PC-3 (cell line): ENCODE data around the gene UBE3C. TPM values are rescaled to one million over a fixed set of nuclear protein-coding genes. Genes with fewer than 3 reads are reported as not detected.
A peak's percentile ranks its signal among the peaks of the same experiment; 100 is the strongest.

ENCODE experiments used
- ATAC-seq: fragments of 200-7000 bp; cut with Tn5 transposase; 2 replicates; pipeline ENCODE4 v1.9.1; 2020; ENCODE audit warnings: mild to moderate bottlenecking, moderate library complexity
- BruUV-seq: library from RNA; stranded (reverse); fragments of 400-500 nt; replicated peaks from 2 replicates; lab custom pipeline; 2021; lab: Mats Ljungman, UMichigan
- CTCF ChIA-PET: fragments of 300-600 bp; sonication (Branson Sonifier 250); formaldehyde crosslinking; loops from one replicate; lab custom pipeline; 2022; ENCODE audit warnings: antibody characterized with exemption; lab: Charles Lee
- POLR2A ChIA-PET: fragments of 300-600 bp; sonication (Branson Sonifier 250); formaldehyde crosslinking; loops from one replicate; lab custom pipeline; 2022; ENCODE audit warnings: antibody characterized with exemption; ENCODE audit not compliant: unreplicated experiment; lab: Charles Lee
- DNase-seq: peaks from one replicate; pipeline ENCODE4 v3.0.0-alpha.2; 2015
- H2AFZ ChIP-seq: fragments of 300-600 bp; sonication (generic); 2 replicates; pipeline ENCODE4 v1.6.0; 2016; ENCODE audit warnings: antibody characterized with exemption, low read length
- H3F3A ChIP-seq: fragments of 300-600 bp; sonication (generic); one replicate; pipeline ENCODE4 v1.6.0; 2017; ENCODE audit warnings: antibody characterized with exemption, low read length, control low read depth, mild to moderate bottlenecking; ENCODE audit not compliant: unreplicated experiment
- H3K27ac ChIP-seq: fragments of 300-600 bp; sonication (generic); 2 replicates; pipeline ENCODE4 v1.5.1; 2016; ENCODE audit warnings: mild to moderate bottlenecking, low read length
- H3K27me3 ChIP-seq: fragments of 300-600 bp; sonication (generic); 2 replicates; pipeline ENCODE4 v1.6.1; 2016; ENCODE audit warnings: low read length, mixed read lengths
- H3K36me3 ChIP-seq: fragments of 300-600 bp; sonication (generic); 2 replicates; pipeline ENCODE4 v1.6.1; 2016; ENCODE audit warnings: low read depth, mixed run types, low read length, mixed read lengths
- H3K4me1 ChIP-seq: fragments of 300-600 bp; sonication (generic); 2 replicates; pipeline ENCODE4 v1.5.1; 2016; ENCODE audit warnings: low read length; ENCODE audit not compliant: insufficient read depth
- H3K4me2 ChIP-seq: fragments of 300-600 bp; sonication (generic); 2 replicates; pipeline ENCODE4 v1.6.0; 2016; ENCODE audit warnings: low read length
- H3K4me3 ChIP-seq: fragments of 300-600 bp; sonication (generic); 2 replicates; pipeline ENCODE4 v1.5.1; 2016; ENCODE audit warnings: mild to moderate bottlenecking, low read length, mixed read lengths
- H3K79me2 ChIP-seq: fragments of 300-600 bp; sonication (generic); 2 replicates; pipeline ENCODE4 v1.6.1; 2017; ENCODE audit warnings: low read length, mixed read lengths
- H3K9ac ChIP-seq: fragments of 300-600 bp; sonication (generic); 2 replicates; pipeline ENCODE4 v1.6.0; 2016; ENCODE audit warnings: mild to moderate bottlenecking, low read length
- H3K9me2 ChIP-seq: fragments of 300-600 bp; sonication (generic); replicated peaks from 2 replicates; pipeline ENCODE4 v1.6.1; 2016; ENCODE audit warnings: mixed run types, low read length, mixed read lengths
- H3K9me3 ChIP-seq: fragments of 300-600 bp; sonication (generic); 2 replicates; pipeline ENCODE4 v1.6.1; 2016; ENCODE audit warnings: low read length, mixed read lengths
- H4K20me1 ChIP-seq: fragments of 300-600 bp; sonication (generic); 2 replicates; pipeline ENCODE4 v1.6.1; 2016; ENCODE audit warnings: low read length, mixed read lengths
- EZH2 ChIP-seq: fragments of 300-600 bp; sonication (generic); IDR thresholded peaks from one replicate; pipeline ENCODE4 v1.6.1; 2017; ENCODE audit warnings: antibody characterized with exemption, mild to moderate bottlenecking, low read length; ENCODE audit not compliant: unreplicated experiment
- EZH2phosphoT487 ChIP-seq: fragments of 300-600 bp; sonication (generic); IDR thresholded peaks from 2 replicates; pipeline ENCODE4 v1.6.1; 2018; ENCODE audit warnings: mild to moderate bottlenecking, antibody characterized with exemption, low read length, borderline replicate concordance
- intact Hi-C: fragments of 100-400 bp; cut with micrococcal nuclease; formaldehyde crosslinking; loops from 2 replicates; pipeline ENCODE4 v1.9.0; 2023
- total RNA-seq: library from RNA; depleted of rRNA; stranded (reverse); fragments of >200 nt; gene quantifications from 2 replicates; pipeline ENCODE4 v1.2.3, GENCODE V29; 2014; rRNA removed
- TF ChIP-seq, protein P1 (sequence below): fragments of 300-600 bp; sonication (generic); conservative IDR thresholded peaks from 2 replicates; pipeline ENCODE4 v1.5.1; 2017; ENCODE audit warnings: antibody characterized with exemption, low read depth, mild to moderate bottlenecking, low read length

Gene UBE3C
- total RNA-seq, 1 experiment from 2014 or later, result 86.6 TPM

DNA sequence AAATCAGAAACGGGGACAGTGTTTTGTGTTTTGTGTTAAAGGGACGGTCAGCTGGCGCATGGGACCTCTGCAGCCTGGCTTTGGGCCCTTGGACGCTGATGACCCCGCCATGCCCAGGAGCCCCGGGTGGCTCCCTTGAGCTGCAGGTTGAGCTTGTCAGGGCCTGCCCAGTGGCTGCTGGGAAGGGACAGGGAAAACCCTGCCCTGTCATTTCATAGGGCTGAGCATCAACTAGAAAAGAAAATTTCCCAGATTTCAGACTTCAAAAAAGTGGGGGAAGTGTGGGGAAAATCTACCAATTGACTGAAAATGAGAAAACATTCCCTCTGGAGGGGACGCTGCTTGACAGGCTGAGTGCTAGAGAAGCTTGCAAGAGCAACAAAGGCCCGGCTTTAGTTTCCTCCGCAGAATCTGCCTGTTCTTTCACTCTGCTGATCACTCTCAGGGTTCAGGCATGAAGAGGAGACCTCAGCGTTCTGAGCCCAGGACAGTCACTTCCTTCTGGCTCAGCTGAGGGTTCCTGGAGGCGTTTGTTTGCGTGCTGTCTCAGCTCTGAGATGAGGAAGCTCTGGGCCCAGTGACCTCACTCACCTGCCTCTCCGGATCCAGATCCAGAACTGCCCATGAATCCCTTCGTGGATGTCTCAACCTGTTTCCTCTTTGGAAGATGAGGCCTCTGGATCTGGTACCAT, 179.4 kb downstream of the UBE3C start:
- H3K9ac ChIP-seq, result peak overlapping the region; percentile 39
- peak; percentile 100 for ATAC-seq
- H3K4me3 ChIP-seq, result no peak overlapping the region
- H3K27me3 ChIP-seq, result no peaks in the 10 kb centered on the region
- H3K79me2 ChIP-seq, result no peaks in the 10 kb centered on the region
- TF ChIP-seq, protein P1, sequence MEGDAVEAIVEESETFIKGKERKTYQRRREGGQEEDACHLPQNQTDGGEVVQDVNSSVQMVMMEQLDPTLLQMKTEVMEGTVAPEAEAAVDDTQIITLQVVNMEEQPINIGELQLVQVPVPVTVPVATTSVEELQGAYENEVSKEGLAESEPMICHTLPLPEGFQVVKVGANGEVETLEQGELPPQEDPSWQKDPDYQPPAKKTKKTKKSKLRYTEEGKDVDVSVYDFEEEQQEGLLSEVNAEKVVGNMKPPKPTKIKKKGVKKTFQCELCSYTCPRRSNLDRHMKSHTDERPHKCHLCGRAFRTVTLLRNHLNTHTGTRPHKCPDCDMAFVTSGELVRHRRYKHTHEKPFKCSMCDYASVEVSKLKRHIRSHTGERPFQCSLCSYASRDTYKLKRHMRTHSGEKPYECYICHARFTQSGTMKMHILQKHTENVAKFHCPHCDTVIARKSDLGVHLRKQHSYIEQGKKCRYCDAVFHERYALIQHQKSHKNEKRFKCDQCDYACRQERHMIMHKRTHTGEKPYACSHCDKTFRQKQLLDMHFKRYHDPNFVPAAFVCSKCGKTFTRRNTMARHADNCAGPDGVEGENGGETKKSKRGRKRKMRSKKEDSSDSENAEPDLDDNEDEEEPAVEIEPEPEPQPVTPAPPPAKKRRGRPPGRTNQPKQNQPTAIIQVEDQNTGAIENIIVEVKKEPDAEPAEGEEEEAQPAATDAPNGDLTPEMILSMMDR, result no peak
- TF ChIP-seq EZH2phosphoT487 (no peak), EZH2 (no peak)
- BruUV-seq, result no TSS peak
- no peaks in the 10 kb centered on the region for H4K20me1 ChIP-seq
- intact Hi-C loops, result loop anchor here (2.0 kb wide), 1 partner anchor 17 kb away; no protein-coding TSS in a partner anchor
- H3K36me3 ChIP-seq, result no peaks in the 10 kb centered on the region
- CTCF ChIA-PET, result interaction anchor here (1.2 kb wide), 1 partner anchor 21 kb away, joined by 6 read pairs; no protein-coding TSS in a partner anchor
- no peaks in the 10 kb centered on the region for H3F3A ChIP-seq
- POLR2A ChIA-PET, result interaction anchor here (0.6 to 0.7 kb wide), 4 partner anchors 11 to 200 kb away, joined by 4 to 5 read pairs (median 4); no protein-coding TSS in a partner anchor
- peak overlapping the region; percentile 76 for H3K27ac ChIP-seq
- peak overlapping the region; percentile 59 for H2AFZ ChIP-seq
- H3K4me1 ChIP-seq, result peaks cover 10% of the 10 kb centered on the region
- no peaks in the 10 kb centered on the region for H3K9me3 ChIP-seq
- H3K4me2 ChIP-seq, result peak overlapping the region; percentile 35
- H3K9me2 ChIP-seq, result no peaks in the 10 kb centered on the region
- DNase-seq, result peak; percentile 76

Other genes with a start within 250 kb of the UBE3C start
- gene LMBR1, start 245.7 kb upstream of the UBE3C start, total RNA-seq, result 61.7 and 63.9 TPM in 2 replicates
- gene NOM1, start 189.2 kb upstream of the UBE3C start, total RNA-seq, result 17.7 and 28.5 TPM in 2 replicates
- gene MNX1, start 128.3 kb upstream of the UBE3C start, total RNA-seq, result 2.6 and 3.7 TPM in 2 replicates
- gene DNAJB6, start 198.1 kb downstream of the UBE3C start, total RNA-seq, result 119 and 151 TPM in 2 replicates